Thyroid gland (tissue), 4 donors: ENCODE measurements around the gene FGD6.

Experiments
- CTCF ChIP-seq, 6 experiments: fragments of 200-600 bp in 3 of 6; fragments of 450-650 bp in 3 of 6; sonication (generic) in 3 of 6; IDR thresholded peaks; one replicate each; pipeline ENCODE4 v1.5.1; 2016 to 2019; ENCODE audit warnings: antibody characterized with exemption in 6 of 6, mild to moderate bottlenecking in 2 of 6, inconsistent platforms in 1 of 6, moderate library complexity in 1 of 6
- POLR2A ChIP-seq, 2 donors: fragments of 450-650 bp; IDR thresholded peaks; one replicate each; pipeline ENCODE4 v1.6.1; 2017; ENCODE audit warnings: antibody characterized with exemption in 2 of 2, mild to moderate bottlenecking in 2 of 2, moderate library complexity in 1 of 2

GRCh38 chr12:95227818-95228356, 10.6 kb upstream of the FGD6 start:
- TF ChIP-seq CTCF (IDR thresholded peaks at IDR 0.05) (no peak), POLR2A (IDR thresholded peaks at IDR 0.05) (no peak)
